HEK293T (cell line): ENCODE measurements around the gene FRMD8.
"Not testable (repeated sequence)": the region's sequence is repeated elsewhere in the genome, so short reads cannot be mapped to it uniquely, and the experiment has no call there.

Source experiments
- CTCF ChIA-PET: fragments of 350-600 bp; formaldehyde crosslinking; extraction: SDS; loops from one replicate; lab custom pipeline; 2021; ENCODE audit warnings: antibody characterized with exemption, inconsistent platforms; lab: Yijun Ruan, JAX
- POLR2A ChIA-PET: fragments of 350-600 bp; formaldehyde crosslinking; extraction: SDS; loops from one replicate; lab custom pipeline; 2020; ENCODE audit warnings: antibody characterized with exemption, inconsistent platforms; lab: Yijun Ruan, JAX
- DNase-seq: peaks from one replicate; pipeline ENCODE4 v3.0.0; 2012; ENCODE audit warnings: mixed read lengths; ENCODE audit errors: extremely low spot score
- ARNT ChIP-seq: fragments of 450-650 bp; IDR thresholded peaks from 2 replicates; pipeline ENCODE4 v1.6.1; 2017; ENCODE audit warnings: mild to moderate bottlenecking
- BHLHE40 ChIP-seq: fragments of 450-650 bp; IDR thresholded peaks from 2 replicates; pipeline ENCODE4 v1.6.1; 2016; ENCODE audit warnings: mild to moderate bottlenecking, moderate library complexity, borderline replicate concordance
- CTBP1 ChIP-seq: fragments of 450-650 bp; IDR thresholded peaks from 2 replicates; pipeline ENCODE4 v1.6.1; 2016; ENCODE audit warnings: borderline replicate concordance
- FOXA1 ChIP-seq: fragments of 450-650 bp; IDR thresholded peaks from 2 replicates; pipeline ENCODE4 v1.6.1; 2016; ENCODE audit warnings: mild to moderate bottlenecking
- FOXK2 ChIP-seq: fragments of 450-650 bp; IDR thresholded peaks from 2 replicates; pipeline ENCODE4 v1.6.1; 2016; ENCODE audit warnings: mild to moderate bottlenecking
- FOXM1 ChIP-seq: fragments of 450-650 bp; IDR thresholded peaks from 2 replicates; pipeline ENCODE4 v1.6.1; 2017; ENCODE audit warnings: mild to moderate bottlenecking, borderline replicate concordance
- HDGF ChIP-seq: fragments of 450-650 bp; IDR thresholded peaks from 2 replicates; pipeline ENCODE4 v1.6.1; 2017; ENCODE audit warnings: antibody characterized with exemption, borderline replicate concordance
- L3MBTL2 ChIP-seq: fragments of 450-650 bp; conservative IDR thresholded peaks from 2 replicates; pipeline ENCODE4 v1.6.1; 2016; ENCODE audit warnings: mild to moderate bottlenecking
- LEF1 ChIP-seq: fragments of 450-650 bp; IDR thresholded peaks from 2 replicates; pipeline ENCODE4 v1.6.1; 2017; ENCODE audit warnings: mild to moderate bottlenecking, borderline replicate concordance
- NFRKB ChIP-seq: fragments of 450-650 bp; IDR thresholded peaks from 2 replicates; pipeline ENCODE4 v1.6.1; 2016; ENCODE audit warnings: mild to moderate bottlenecking, moderate library complexity
- SP1 ChIP-seq: fragments of 450-650 bp; IDR thresholded peaks from 2 replicates; pipeline ENCODE4 v1.6.1; 2017
- SUZ12 ChIP-seq: fragments of 450-650 bp; IDR thresholded peaks from 2 replicates; pipeline ENCODE4 v1.6.1; 2016; ENCODE audit warnings: mild to moderate bottlenecking
- TARDBP ChIP-seq: fragments of 450-650 bp; IDR thresholded peaks from 2 replicates; pipeline ENCODE4 v1.6.1; 2016
- ZNF384 ChIP-seq: fragments of 450-650 bp; IDR thresholded peaks from 2 replicates; pipeline ENCODE4 v1.6.1; 2016
- TF ChIP-seq, protein P1 (sequence below): fragments of 450-650 bp; IDR thresholded peaks from 2 replicates; pipeline ENCODE4 v1.6.1; 2016

Gene FRMD8

GRCh38 chr11:65412271-65413076, 26.0 kb downstream of the FRMD8 start:
- POLR2A ChIA-PET: interaction anchor here (0.9 to 3.3 kb wide), 5 partner anchors 11 to 91 kb away, joined by 3 to 23 read pairs (median 4); partner anchors contain the start of genes DPF2 and NEAT1
- DNase-seq: no peak
- TF ChIP-seq CTBP1 (no peak), FOXK2 (no peak), LEF1 (no peak), TARDBP (no peak), L3MBTL2 (no peak), NFRKB (no peak), HDGF (no peak), ARNT (no peak)
- TF ChIP-seq, protein P1, sequence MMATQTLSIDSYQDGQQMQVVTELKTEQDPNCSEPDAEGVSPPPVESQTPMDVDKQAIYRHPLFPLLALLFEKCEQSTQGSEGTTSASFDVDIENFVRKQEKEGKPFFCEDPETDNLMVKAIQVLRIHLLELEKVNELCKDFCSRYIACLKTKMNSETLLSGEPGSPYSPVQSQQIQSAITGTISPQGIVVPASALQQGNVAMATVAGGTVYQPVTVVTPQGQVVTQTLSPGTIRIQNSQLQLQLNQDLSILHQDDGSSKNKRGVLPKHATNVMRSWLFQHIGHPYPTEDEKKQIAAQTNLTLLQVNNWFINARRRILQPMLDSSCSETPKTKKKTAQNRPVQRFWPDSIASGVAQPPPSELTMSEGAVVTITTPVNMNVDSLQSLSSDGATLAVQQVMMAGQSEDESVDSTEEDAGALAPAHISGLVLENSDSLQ: no peak
- CTCF ChIA-PET: no interaction called here

- DNase-seq, CTCF ChIA-PET: not testable (repeated sequence)
- POLR2A ChIA-PET: interaction anchor here (0.9 to 3.4 kb wide), 6 partner anchors 10 to 90 kb away, joined by 3 to 34 read pairs (median 4); partner anchors contain the start of genes DPF2 and NEAT1
These were observed 26.7 kb downstream of the FRMD8 start for GRCh38 chr11:65413077-65413664.

DNA sequence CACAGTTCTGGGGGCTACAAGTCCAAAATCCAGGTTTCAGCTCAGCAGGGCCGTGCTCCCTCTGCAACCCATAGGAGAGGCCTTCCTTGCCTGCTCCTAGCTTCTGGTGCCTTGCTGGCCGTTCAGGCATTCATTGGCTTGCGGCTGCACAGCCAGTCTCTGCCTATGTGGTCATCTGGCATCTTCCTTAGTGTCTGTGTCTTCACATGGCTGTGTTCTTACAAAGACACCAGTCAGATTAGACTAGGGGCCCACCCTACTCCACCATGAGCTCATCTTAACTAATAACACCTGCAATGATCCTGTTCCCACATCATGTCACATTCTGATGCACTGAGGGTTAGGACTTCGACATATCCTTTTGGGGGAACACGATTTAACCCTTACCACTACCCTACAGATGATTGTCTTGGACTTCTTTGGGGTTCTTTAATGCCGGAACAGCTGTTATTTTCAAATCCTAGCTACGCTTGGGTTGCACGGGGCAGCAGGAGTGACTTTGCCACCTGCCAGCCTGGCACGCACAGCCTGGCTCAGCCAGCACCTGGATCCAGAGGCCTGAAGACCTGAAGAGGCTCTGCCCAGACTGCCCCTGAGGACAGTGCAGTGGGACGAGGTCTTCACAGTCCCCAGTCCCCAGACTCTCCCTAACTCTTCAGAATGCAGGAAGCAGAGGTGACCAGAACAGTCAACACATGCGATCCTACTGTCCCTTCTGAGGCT, 28.5 kb downstream of the FRMD8 start:
- CTCF ChIA-PET: interaction anchor here (0.6 to 4.2 kb wide), 11 partner anchors 8 to 122 kb away, joined by 3 to 40 read pairs (median 5); no protein-coding TSS in a partner anchor
- TF ChIP-seq HDGF (no peak), BHLHE40 (no peak), L3MBTL2 (no peak), ARNT (no peak), CTBP1 (no peak), SUZ12 (no peak), TARDBP (no peak)
- POLR2A ChIA-PET: interaction anchor here (1.4 to 16.9 kb wide), 5 partner anchors 9 to 84 kb away, joined by 4 to 1436 read pairs (median 34); partner anchors contain the start of genes FRMD8, MALAT1, NEAT1 and SLC25A45
- no peak for DNase-seq

GRCh38 chr11:65415499-65416340, 29.3 kb downstream of the FRMD8 start:
- no peak for TF ChIP-seq NFRKB
- TF ChIP-seq FOXK2: no peak
- TF ChIP-seq HDGF: no peak
- no peak for TF ChIP-seq LEF1
- TF ChIP-seq FOXA1: no peak
- TF ChIP-seq, protein P1: no peak
- TF ChIP-seq CTBP1: no peak
- no peak for TF ChIP-seq SUZ12
- TF ChIP-seq L3MBTL2: no peak
- no peak for TF ChIP-seq SP1
- TF ChIP-seq ZNF384: no peak
- TF ChIP-seq ARNT: no peak
- no peak for TF ChIP-seq FOXM1
- DNase-seq: no peak
- ChIA-PET POLR2A (interaction anchor here (0.6 to 16.9 kb wide), 13 partner anchors 9 to 120 kb away, joined by 3 to 1436 read pairs (median 4); partner anchors contain the start of genes FRMD8, MALAT1, NEAT1 and SLC25A45), CTCF (interaction anchor here (0.5 to 4.2 kb wide), 16 partner anchors 9 to 969 kb away, joined by 3 to 40 read pairs (median 5); no protein-coding TSS in a partner anchor)

DNA sequence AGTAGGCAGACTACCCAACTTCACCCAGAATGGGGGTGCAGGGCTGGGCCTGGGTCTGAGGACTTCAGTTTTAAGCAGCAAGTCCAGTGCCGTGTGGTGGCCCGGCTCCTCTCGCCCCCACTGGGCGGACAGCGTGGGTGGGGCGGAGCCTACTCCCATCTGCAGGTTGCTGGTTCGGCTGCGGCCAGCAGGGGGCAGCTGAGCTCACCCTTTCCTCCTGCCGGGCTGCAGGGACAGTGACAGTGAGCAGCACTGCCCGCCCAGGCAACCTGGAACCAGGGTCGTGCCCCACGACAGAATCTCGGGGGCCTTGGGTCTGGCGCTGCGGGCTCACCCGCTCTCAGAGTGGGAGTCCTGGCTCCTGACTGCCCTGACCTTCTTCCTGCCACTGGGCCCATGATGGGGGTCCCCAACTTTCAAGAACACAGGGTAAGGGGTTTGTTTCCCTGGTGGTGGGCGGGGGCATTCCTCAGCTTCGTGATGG, 29.9 kb downstream of the FRMD8 start:
- no peak for TF ChIP-seq SP1
- no peak for TF ChIP-seq NFRKB
- no peak for TF ChIP-seq FOXA1
- TF ChIP-seq LEF1: no peak
- CTCF ChIA-PET: interaction anchor here (0.5 to 4.2 kb wide), 17 partner anchors 9 to 969 kb away, joined by 3 to 40 read pairs (median 5); no protein-coding TSS in a partner anchor
- peak; percentile 89 for DNase-seq
- POLR2A ChIA-PET: interaction anchor here (0.6 to 16.9 kb wide), 13 partner anchors 8 to 120 kb away, joined by 3 to 1436 read pairs (median 4); partner anchors contain the start of genes FRMD8, MALAT1, NEAT1 and SLC25A45
